Endothelial cell of umbilical vein (primary cell): Measurements from ENCODE around the gene RASSF10.

ENCODE experiments used
- CTCF ChIP-seq, 2 donors: IDR thresholded peaks; 1 replicate in 1 of 2; 2 replicates in 1 of 2; pipeline ENCODE4 v1.5.1; 2011; ENCODE audit warnings: low read length in 2 of 2, mild to moderate bottlenecking in 2 of 2, moderate library complexity in 2 of 2, control low read depth in 1 of 2, inconsistent platforms in 1 of 2, low read depth in 1 of 2; ENCODE audit not compliant: insufficient read depth in 1 of 2; ENCODE audit errors: extremely low read depth in 1 of 2
- EZH2 ChIP-seq: IDR thresholded peaks from 2 replicates; pipeline ENCODE4 v1.6.1; 2012; ENCODE audit warnings: borderline replicate concordance, low read depth, mild to moderate bottlenecking, moderate library complexity, low read length, inconsistent platforms; ENCODE audit not compliant: severe bottlenecking
- JUN ChIP-seq: IDR thresholded peaks from 2 replicates; pipeline ENCODE4 v1.6.1; 2011; ENCODE audit warnings: borderline replicate concordance, low read depth; ENCODE audit not compliant: insufficient read length, insufficient read depth

- no peak for TF ChIP-seq JUN
- peak; percentile 80 for TF ChIP-seq EZH2
- TF ChIP-seq CTCF (IDR thresholded peaks at IDR 0.05; ENCODE audit: extremely low read depth in 1 of 2, insufficient read depth in 1 of 2, low read depth in 1 of 2, low read length in 2 of 2) = no peak
Measured at GRCh38 chr11:13009921-13010748, 1.0 kb downstream of the RASSF10 start.
